Measurements from ENCODE around the gene LRIG3. TPM values are rescaled to one million over a fixed set of nuclear protein-coding genes. Genes with fewer than 3 reads are reported as not detected.

LRIG3 gene
- total and polyA plus RNA-seq, 2 of the 4 experiments (the other 2 are of a cell fraction) = 26.4 to 71.2 TPM

DNA sequence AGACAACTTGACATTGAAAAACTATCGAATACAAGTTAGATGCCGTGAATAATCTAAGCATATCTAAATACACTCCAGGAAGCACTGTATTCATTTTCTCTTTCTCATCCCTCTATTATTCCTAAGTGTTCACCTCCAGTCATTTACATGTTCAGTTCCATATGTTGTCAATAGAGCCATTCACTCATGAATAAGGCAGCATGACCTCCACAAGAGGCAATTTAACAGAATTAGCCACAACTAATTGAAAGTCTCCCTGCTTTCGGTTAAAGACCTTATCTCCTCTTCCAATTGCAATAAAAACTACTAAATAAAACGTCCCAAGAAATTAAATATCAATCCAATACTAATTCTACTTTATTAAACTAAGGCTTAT is 1.8 kb downstream of the LRIG3 start:
- Histone ChIP-seq H3K4me3 (ENCODE audit: insufficient read depth, low read depth, low read length) (peak overlapping the region; percentile 80), H3K4me2 (ENCODE audit: low read depth, low read length) (peak overlapping the region; percentile 97), H2BK15ac (ENCODE audit: low read depth, low read length) (no peak overlapping the region; the same call in 2 of the 3 replicates), H3K9me1 (ENCODE audit: insufficient read depth, low read length) (no peaks in the 10 kb centered on the region), H3K27me3 (ENCODE audit: control insufficient read depth, insufficient read depth, low read length) (no peaks in the 10 kb centered on the region), H3K4ac (ENCODE audit: low read depth, low read length) (peak overlapping the region; percentile 2; the same call in 1 of the 2 replicates), H2AK5ac (ENCODE audit: low read depth, low read length) (no peak overlapping the region), H3K9ac (ENCODE audit: low read depth, low read length) (peak overlapping the region; percentile 92), H4K5ac (ENCODE audit: low read depth, low read length) (peak overlapping the region; percentile 37; the same call in 1 of the 2 replicates), H3K56ac (ENCODE audit: extremely low read depth, insufficient read depth, low read length) (0 out of 2 replicates have a peak overlapping the region, but pooled peaks have one; percentile 33), H2BK20ac (ENCODE audit: low read depth, low read length) (peak overlapping the region; percentile 16; the same call in 1 of the 2 replicates), H2BK5ac (ENCODE audit: low read depth, low read length, poor library complexity, severe bottlenecking) (peak overlapping the region; percentile 95), H3K14ac (replicated peaks; ENCODE audit: low read depth, low read length) (peak overlapping the region; percentile 54), H3K18ac (ENCODE audit: low read depth, low read length) (peak overlapping the region; percentile 79), H3K27ac (ENCODE audit: insufficient read depth, low read length) (peak overlapping the region; percentile 58; the same call in 1 of the 2 replicates), H2AK9ac (replicated peaks; ENCODE audit: low read depth, low read length, poor library complexity) (no peak overlapping the region), H3K4me1 (ENCODE audit: control insufficient read depth, insufficient read depth, low read length) (no peaks in the 10 kb centered on the region; the same call in none of the 2 replicates), H3K23ac (ENCODE audit: low read depth, low read length) (peak overlapping the region; percentile 46; the same call in 1 of the 2 replicates), H3K9me3 (ENCODE audit: control insufficient read depth, insufficient read depth, low read length) (no peaks in the 10 kb centered on the region), H4K20me1 (ENCODE audit: insufficient read depth, low read length) (no peaks in the 10 kb centered on the region), H2AFZ (replicated peaks; ENCODE audit: low read length, poor library complexity) (no peak overlapping the region), H3K36me3 (ENCODE audit: control insufficient read depth, insufficient read depth, low read length) (peaks cover 4% of the 10 kb centered on the region), H4K91ac (ENCODE audit: insufficient read depth, low read depth, low read length) (no peak overlapping the region), H4K8ac (ENCODE audit: low read depth in 2 of 2, low read length in 2 of 2) (peak overlapping the region in 1 of 2 experiments; percentile 38; a peak in 2 of 4 replicates), H2BK120ac (ENCODE audit: low read depth, low read length) (peak overlapping the region; percentile 25; the same call in 1 of the 2 replicates), H3K79me1 (ENCODE audit: low read depth in 1 of 2, low read length in 2 of 2) (peaks cover 2 to 23% of the 10 kb centered on the region in 2 experiments; a peak in 2 of 4 replicates)
- ATAC-seq (ENCODE audit: low read depth) (no peak), DNase-seq (peak; percentile 15)
- WGBS, 2 experiments (ENCODE audit: extremely low coverage in 2 of 2, insufficient read length in 1 of 2) = no CpG with 5 or more reads among the region's 4 CpGs
- POLR2A ChIA-PET (ENCODE audit: unreplicated experiment) = interaction anchor here (1.1 kb wide), 1 partner anchor 122 kb away, joined by 3 read pairs; no protein-coding TSS in a partner anchor
- dilution Hi-C loops (cut with HindIII; ENCODE audit: low sequenced_read_pairs, unreplicated experiment) (no loop called here), intact Hi-C loops (cut with micrococcal nuclease) (loop anchor here (5.0 kb wide), 4 partner anchors 41 to 931 kb away; no protein-coding TSS in a partner anchor), in situ Hi-C loops (cut with MboI; ENCODE audit: low sequenced_read_pairs) (loop anchor here (10.0 kb wide), 1 partner anchor 166 kb away; no protein-coding TSS in a partner anchor)
- BruUV-seq (replicated peaks) = no TSS peak
- TF ChIP-seq SMC3 (IDR thresholded peaks at IDR 0.05; ENCODE audit: low read depth, low read length) (no peak), MXI1 (IDR thresholded peaks at IDR 0.05; ENCODE audit: borderline replicate concordance, low read depth, low read length) (no peak), RAD21 (IDR thresholded peaks at IDR 0.05; ENCODE audit: low read length) (no peak), POLR2A (IDR thresholded peaks at IDR 0.05; ENCODE audit: low read depth, low read length) (no peak), CEBPB (IDR thresholded peaks at IDR 0.05; ENCODE audit: low read depth, low read length) (no peak), MAZ (IDR thresholded peaks at IDR 0.05; ENCODE audit: borderline replicate concordance, low read depth, low read length) (no peak), BHLHE40 (IDR thresholded peaks at IDR 0.05; ENCODE audit: low read depth, low read length) (no peak), FOS (IDR thresholded peaks at IDR 0.05; ENCODE audit: low read depth, low read length) (no peak), CHD1 (IDR thresholded peaks at IDR 0.05; ENCODE audit: low read depth, low read length) (no peak), USF2 (IDR thresholded peaks at IDR 0.05; ENCODE audit: low read depth, low read length) (no peak), RCOR1 (IDR thresholded peaks at IDR 0.05; ENCODE audit: insufficient replicate concordance, low read length) (no peak), MAFK (IDR thresholded peaks at IDR 0.05; ENCODE audit: low read depth, low read length) (no peak)
- TF ChIP-seq, protein P1, sequence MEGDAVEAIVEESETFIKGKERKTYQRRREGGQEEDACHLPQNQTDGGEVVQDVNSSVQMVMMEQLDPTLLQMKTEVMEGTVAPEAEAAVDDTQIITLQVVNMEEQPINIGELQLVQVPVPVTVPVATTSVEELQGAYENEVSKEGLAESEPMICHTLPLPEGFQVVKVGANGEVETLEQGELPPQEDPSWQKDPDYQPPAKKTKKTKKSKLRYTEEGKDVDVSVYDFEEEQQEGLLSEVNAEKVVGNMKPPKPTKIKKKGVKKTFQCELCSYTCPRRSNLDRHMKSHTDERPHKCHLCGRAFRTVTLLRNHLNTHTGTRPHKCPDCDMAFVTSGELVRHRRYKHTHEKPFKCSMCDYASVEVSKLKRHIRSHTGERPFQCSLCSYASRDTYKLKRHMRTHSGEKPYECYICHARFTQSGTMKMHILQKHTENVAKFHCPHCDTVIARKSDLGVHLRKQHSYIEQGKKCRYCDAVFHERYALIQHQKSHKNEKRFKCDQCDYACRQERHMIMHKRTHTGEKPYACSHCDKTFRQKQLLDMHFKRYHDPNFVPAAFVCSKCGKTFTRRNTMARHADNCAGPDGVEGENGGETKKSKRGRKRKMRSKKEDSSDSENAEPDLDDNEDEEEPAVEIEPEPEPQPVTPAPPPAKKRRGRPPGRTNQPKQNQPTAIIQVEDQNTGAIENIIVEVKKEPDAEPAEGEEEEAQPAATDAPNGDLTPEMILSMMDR (conservative IDR thresholded peaks at IDR 0.05; ENCODE audit: low read depth, low read length) = no peak
- TF ChIP-seq, protein P2, sequence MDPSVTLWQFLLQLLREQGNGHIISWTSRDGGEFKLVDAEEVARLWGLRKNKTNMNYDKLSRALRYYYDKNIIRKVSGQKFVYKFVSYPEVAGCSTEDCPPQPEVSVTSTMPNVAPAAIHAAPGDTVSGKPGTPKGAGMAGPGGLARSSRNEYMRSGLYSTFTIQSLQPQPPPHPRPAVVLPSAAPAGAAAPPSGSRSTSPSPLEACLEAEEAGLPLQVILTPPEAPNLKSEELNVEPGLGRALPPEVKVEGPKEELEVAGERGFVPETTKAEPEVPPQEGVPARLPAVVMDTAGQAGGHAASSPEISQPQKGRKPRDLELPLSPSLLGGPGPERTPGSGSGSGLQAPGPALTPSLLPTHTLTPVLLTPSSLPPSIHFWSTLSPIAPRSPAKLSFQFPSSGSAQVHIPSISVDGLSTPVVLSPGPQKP (IDR thresholded peaks at IDR 0.05; ENCODE audit: borderline replicate concordance, low read depth, low read length) = no peak
- CTCF ChIA-PET = interaction anchor here (2.4 kb wide), 1 partner anchor 378 kb away, joined by 9 read pairs; no protein-coding TSS in a partner anchor
